Stimulated activated CD4-positive, alpha-beta T cell treated with anti-CD3 and anti-CD28 coated beads, Interleukin-15, amount 100 ng/mL, for 24 hours (primary cell): ENCODE measurements around the gene DBNDD1.
"Not testable (repeated sequence)": the region's sequence is repeated elsewhere in the genome, so short reads cannot be mapped to it uniquely, and the experiment has no call there.

Experiments used
- DNase-seq: peaks from one replicate; pipeline ENCODE4 v3.0.0-alpha.2; 2020

Gene DBNDD1

GRCh38 chr16:89986600-89986999 is 32.7 kb downstream of the DBNDD1 start:
- no peak for DNase-seq

- no peak for DNase-seq
Measured at GRCh38 chr16:89985219-89985618, 34.0 kb downstream of the DBNDD1 start.

- DNase-seq: no peak
Measured at GRCh38 chr16:89984216-89984615, 35.0 kb downstream of the DBNDD1 start.

GRCh38 chr16:89983536-89983935 is 35.7 kb downstream of the DBNDD1 start:
- DNase-seq: peak; percentile 25

GRCh38 chr16:89982318-89982717 is 36.9 kb downstream of the DBNDD1 start:
- no peak for DNase-seq

GRCh38 chr16:89981414-89981813 is 37.8 kb downstream of the DBNDD1 start:
- DNase-seq: peak; percentile 58

- DNase-seq: no peak
Measured at GRCh38 chr16:89974870-89975269, 44.4 kb downstream of the DBNDD1 start.

- no peak for DNase-seq
Measured at GRCh38 chr16:89973654-89974335, 45.5 kb downstream of the DBNDD1 start.

- DNase-seq: no peak
Measured at GRCh38 chr16:89973235-89973634, 46.0 kb downstream of the DBNDD1 start.

- DNase-seq: peak; percentile 93
Measured at GRCh38 chr16:89972244-89973234, 46.7 kb downstream of the DBNDD1 start.

GRCh38 chr16:89971495-89972243 is 47.6 kb downstream of the DBNDD1 start:
- DNase-seq: peak; percentile 49

- no peak for DNase-seq
Measured at GRCh38 chr16:89969741-89970410, 49.4 kb downstream of the DBNDD1 start.

- DNase-seq: not testable (repeated sequence)
Measured at GRCh38 chr16:89968074-89968473, 51.2 kb downstream of the DBNDD1 start.

- not testable (repeated sequence) for DNase-seq
Measured at GRCh38 chr16:89967436-89967835, 51.8 kb downstream of the DBNDD1 start.

- DNase-seq: no peak
Measured at GRCh38 chr16:89966756-89967155, 52.5 kb downstream of the DBNDD1 start.

- no peak for DNase-seq
Measured at GRCh38 chr16:89965447-89966225, 53.6 kb downstream of the DBNDD1 start.

GRCh38 chr16:89964201-89964600 is 55.1 kb downstream of the DBNDD1 start:
- no peak for DNase-seq

GRCh38 chr16:89962754-89963498 is 56.3 kb downstream of the DBNDD1 start:
- no peak for DNase-seq

- DNase-seq: no peak
Measured at GRCh38 chr16:89961920-89962319, 57.3 kb downstream of the DBNDD1 start.

GRCh38 chr16:89960966-89961365 is 58.3 kb downstream of the DBNDD1 start:
- DNase-seq: no peak

GRCh38 chr16:89958596-89958995 is 60.7 kb downstream of the DBNDD1 start:
- DNase-seq: no peak
